ENCODE results near the gene NPHS2.

NPHS2 gene

DNA sequence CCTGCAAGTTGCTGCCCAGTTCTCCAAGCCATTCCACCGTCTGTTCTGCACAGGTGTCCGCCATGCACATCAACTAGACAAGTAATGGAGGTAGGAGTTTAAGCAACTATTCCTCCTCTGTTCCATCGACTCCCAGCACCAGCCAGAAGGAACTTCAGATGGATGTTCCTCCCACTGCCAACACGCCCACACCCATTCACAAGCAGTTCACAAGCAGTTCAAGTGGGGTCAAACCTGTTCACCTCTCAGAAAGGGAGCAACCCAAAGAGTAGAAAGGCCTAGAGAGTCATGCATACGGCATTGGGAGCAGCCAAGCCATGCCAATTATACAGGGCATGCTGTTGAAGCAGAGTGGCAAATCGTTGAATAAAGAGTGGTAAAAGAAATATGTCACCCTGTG, 11.6 kb upstream of the NPHS2 start:
- TF ChIP-seq, protein P1, sequence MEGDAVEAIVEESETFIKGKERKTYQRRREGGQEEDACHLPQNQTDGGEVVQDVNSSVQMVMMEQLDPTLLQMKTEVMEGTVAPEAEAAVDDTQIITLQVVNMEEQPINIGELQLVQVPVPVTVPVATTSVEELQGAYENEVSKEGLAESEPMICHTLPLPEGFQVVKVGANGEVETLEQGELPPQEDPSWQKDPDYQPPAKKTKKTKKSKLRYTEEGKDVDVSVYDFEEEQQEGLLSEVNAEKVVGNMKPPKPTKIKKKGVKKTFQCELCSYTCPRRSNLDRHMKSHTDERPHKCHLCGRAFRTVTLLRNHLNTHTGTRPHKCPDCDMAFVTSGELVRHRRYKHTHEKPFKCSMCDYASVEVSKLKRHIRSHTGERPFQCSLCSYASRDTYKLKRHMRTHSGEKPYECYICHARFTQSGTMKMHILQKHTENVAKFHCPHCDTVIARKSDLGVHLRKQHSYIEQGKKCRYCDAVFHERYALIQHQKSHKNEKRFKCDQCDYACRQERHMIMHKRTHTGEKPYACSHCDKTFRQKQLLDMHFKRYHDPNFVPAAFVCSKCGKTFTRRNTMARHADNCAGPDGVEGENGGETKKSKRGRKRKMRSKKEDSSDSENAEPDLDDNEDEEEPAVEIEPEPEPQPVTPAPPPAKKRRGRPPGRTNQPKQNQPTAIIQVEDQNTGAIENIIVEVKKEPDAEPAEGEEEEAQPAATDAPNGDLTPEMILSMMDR (IDR thresholded peaks at IDR 0.05; ENCODE audit: insufficient read depth, low read length, poor library complexity, severe bottlenecking), result no peak
- DNase-seq (ENCODE audit: extremely low read depth, insufficient read length), result no peak
- Histone ChIP-seq H3K27me3 (replicated peaks; ENCODE audit: control insufficient read depth, insufficient read depth, low read length) (no peaks in the 10 kb centered on the region; the same call in 1 of the 2 replicates), H3K36me3 (ENCODE audit: control insufficient read depth, insufficient read depth, low read length) (no peaks in the 10 kb centered on the region), H3K4me3 (replicated peaks; ENCODE audit: low read depth, low read length) (no peak overlapping the region)

GRCh38 chr1:179586107-179586823, 10.5 kb upstream of the NPHS2 start:
- DNase-seq (ENCODE audit: extremely low read depth, insufficient read length), result no peak
- Histone ChIP-seq H3K4me3 (replicated peaks; ENCODE audit: low read depth, low read length) (no peak overlapping the region), H3K27me3 (replicated peaks; ENCODE audit: control insufficient read depth, insufficient read depth, low read length) (no peaks in the 10 kb centered on the region), H3K36me3 (ENCODE audit: control insufficient read depth, insufficient read depth, low read length) (no peaks in the 10 kb centered on the region)
- TF ChIP-seq, protein P1 (IDR thresholded peaks at IDR 0.05; ENCODE audit: insufficient read depth, low read length, poor library complexity, severe bottlenecking), result no peak

GRCh38 chr1:179583771-179584320, 8.1 kb upstream of the NPHS2 start:
- no peak for DNase-seq (ENCODE audit: extremely low read depth, insufficient read length)
- Histone ChIP-seq H3K4me3 (replicated peaks; ENCODE audit: low read depth, low read length) (no peak overlapping the region), H3K27me3 (replicated peaks; ENCODE audit: control insufficient read depth, insufficient read depth, low read length) (no peaks in the 10 kb centered on the region), H3K36me3 (ENCODE audit: control insufficient read depth, insufficient read depth, low read length) (no peaks in the 10 kb centered on the region)
- TF ChIP-seq, protein P1 (IDR thresholded peaks at IDR 0.05; ENCODE audit: insufficient read depth, low read length, poor library complexity, severe bottlenecking), result no peak

DNA sequence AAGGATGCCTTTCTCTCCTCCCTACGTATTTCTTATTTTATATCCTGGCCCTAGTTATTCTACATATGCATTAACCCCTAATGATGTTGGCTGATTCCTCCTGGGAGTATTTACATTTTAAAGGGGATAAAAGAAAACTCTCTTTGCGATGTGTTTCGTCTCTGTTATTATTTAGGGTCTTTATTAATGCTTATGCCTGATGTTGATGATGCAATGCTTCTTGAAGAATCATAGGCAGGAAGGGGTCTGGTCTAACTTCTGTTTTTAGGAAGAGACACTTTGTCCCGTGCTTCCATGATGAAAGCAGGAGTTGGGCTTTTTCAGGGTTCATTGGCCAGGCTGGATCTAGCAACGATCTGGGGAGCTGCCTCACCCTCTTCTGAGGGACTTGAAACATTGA, 761 bp upstream of the NPHS2 start:
- no peaks in the 10 kb centered on the region for H3K36me3 ChIP-seq (ENCODE audit: control insufficient read depth, insufficient read depth, low read length)
- no peak for DNase-seq (ENCODE audit: extremely low read depth, insufficient read length)
- H3K4me3 ChIP-seq (replicated peaks; ENCODE audit: low read depth, low read length), result no peak overlapping the region
- TF ChIP-seq, protein P1 (IDR thresholded peaks at IDR 0.05; ENCODE audit: insufficient read depth, low read length, poor library complexity, severe bottlenecking), result no peak
- H3K27me3 ChIP-seq (replicated peaks; ENCODE audit: control insufficient read depth, insufficient read depth, low read length), result no peaks in the 10 kb centered on the region; the same call in 1 of the 2 replicates

DNA sequence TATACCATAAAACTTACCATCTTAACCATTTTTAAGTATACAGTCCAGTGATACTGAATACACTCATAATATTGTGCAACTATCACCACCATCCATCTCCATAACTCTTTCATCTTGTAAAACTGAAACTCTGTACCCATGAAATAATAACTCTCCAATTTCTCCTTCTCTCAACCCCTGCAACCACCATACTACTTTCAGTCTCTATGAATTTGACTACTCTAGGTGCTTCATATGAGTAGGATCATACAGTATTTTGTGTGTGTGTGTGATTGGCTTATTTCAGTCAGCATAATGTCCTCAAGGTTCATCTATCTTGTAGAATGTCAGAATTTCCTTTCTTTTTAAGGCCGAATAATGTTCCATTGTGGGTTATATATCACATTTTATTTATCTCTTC, 17.7 kb downstream of the NPHS2 start:
- Histone ChIP-seq H3K27me3 (replicated peaks; ENCODE audit: control insufficient read depth, insufficient read depth, low read length) (no peaks in the 10 kb centered on the region), H3K36me3 (ENCODE audit: control insufficient read depth, insufficient read depth, low read length) (no peaks in the 10 kb centered on the region), H3K4me3 (replicated peaks; ENCODE audit: low read depth, low read length) (no peak overlapping the region)
- no peak for DNase-seq (ENCODE audit: extremely low read depth, insufficient read length)
- TF ChIP-seq, protein P1 (IDR thresholded peaks at IDR 0.05; ENCODE audit: insufficient read depth, low read length, poor library complexity, severe bottlenecking), result no peak
